ENCODE data around the gene ANAPC15.

ANAPC15 gene

GRCh38 chr11:72122607-72123006, 10.1 kb upstream of the ANAPC15 start:
- Histone ChIP-seq H3K9me3 (no peaks in the 10 kb centered on the region), H3K27me3 (peaks cover 0 to 26% of the 10 kb centered on the region in 2 donors), H3K4me3 (no peak overlapping the region), H3K4me1 (no peaks in the 10 kb centered on the region), H3K27ac (no peak overlapping the region), H3K36me3 (no peaks in the 10 kb centered on the region)
- intact Hi-C loops (cut with DNase I; ENCODE audit: low total_unique reads) = no loop called here
- no peak for DNase-seq
- no peak for TF ChIP-seq CTCF (IDR thresholded peaks at IDR 0.05)

GRCh38 chr11:72120930-72121329, 8.4 kb upstream of the ANAPC15 start:
- Histone ChIP-seq H3K4me1 (no peaks in the 10 kb centered on the region), H3K36me3 (no peaks in the 10 kb centered on the region), H3K4me3 (no peak overlapping the region), H3K27me3 (peaks cover 0 to 30% of the 10 kb centered on the region in 2 donors), H3K27ac (no peak overlapping the region), H3K9me3 (no peaks in the 10 kb centered on the region)
- DNase-seq = no peak
- TF ChIP-seq CTCF (IDR thresholded peaks at IDR 0.05) = no peak
- intact Hi-C loops (cut with DNase I; ENCODE audit: low total_unique reads) = no loop called here

GRCh38 chr11:72119198-72119597, 6.7 kb upstream of the ANAPC15 start:
- peaks cover 0 to 30% of the 10 kb centered on the region in 2 donors for H3K27me3 ChIP-seq
- H3K36me3 ChIP-seq = no peaks in the 10 kb centered on the region
- no peak for DNase-seq
- H3K9me3 ChIP-seq = no peaks in the 10 kb centered on the region
- no peak overlapping the region for H3K4me3 ChIP-seq
- TF ChIP-seq CTCF (IDR thresholded peaks at IDR 0.05) = no peak
- intact Hi-C loops (cut with DNase I; ENCODE audit: low total_unique reads) = no loop called here
- no peaks in the 10 kb centered on the region for H3K4me1 ChIP-seq
- no peak overlapping the region for H3K27ac ChIP-seq

GRCh38 chr11:72116019-72116755, 3.7 kb upstream of the ANAPC15 start:
- DNase-seq = no peak
- H3K9me3 ChIP-seq = no peaks in the 10 kb centered on the region
- H3K36me3 ChIP-seq = no peaks in the 10 kb centered on the region
- intact Hi-C loops (cut with DNase I; ENCODE audit: low total_unique reads) = no loop called here
- H3K4me1 ChIP-seq = peaks cover 0 to 12% (median 4%) of the 10 kb centered on the region in 4 donors
- no peak overlapping the region for H3K4me3 ChIP-seq
- H3K27ac ChIP-seq = no peak overlapping the region
- no peak for TF ChIP-seq CTCF (IDR thresholded peaks at IDR 0.05)
- H3K27me3 ChIP-seq = peaks cover 0 to 24% of the 10 kb centered on the region in 2 donors

GRCh38 chr11:72114570-72114969, 2.1 kb upstream of the ANAPC15 start:
- intact Hi-C loops (cut with DNase I; ENCODE audit: low total_unique reads) = no loop called here

More at GRCh38 chr11:72114570-72114969, 2.1 kb upstream of the ANAPC15 start:
- Histone ChIP-seq H3K9me3 (no peaks in the 10 kb centered on the region), H3K36me3 (peaks cover 0 to 4% (median 0%) of the 10 kb centered on the region in 3 donors), H3K27me3 (peaks cover 0 to 17% of the 10 kb centered on the region in 2 donors), H3K27ac (no peak overlapping the region), H3K4me3 (no peak overlapping the region), H3K4me1 (peaks cover 0 to 15% (median 7%) of the 10 kb centered on the region in 4 donors)
- no peak for TF ChIP-seq CTCF (IDR thresholded peaks at IDR 0.05)
- no peak for DNase-seq

Measured in tibial artery (tissue), 4 donors.